Measurements from ENCODE around the gene RPL23.

Gene RPL23

GRCh38 chr17:38892620-38893019, 39.1 kb upstream of the RPL23 start:
- no peak overlapping the region for H3K27ac ChIP-seq (ENCODE audit: low read length, poor library complexity, severe bottlenecking)
- WGBS, result 96% methylated on average over 13 of the region's 13 CpGs
- H3K23ac ChIP-seq (ENCODE audit: low read length in 2 of 2), result no peak overlapping the region

GRCh38 chr17:38892083-38892482, 38.6 kb upstream of the RPL23 start:
- H3K9me3 ChIP-seq (ENCODE audit: control insufficient read depth, low read length), result no peaks in the 10 kb centered on the region
- no peak overlapping the region for H3K23ac ChIP-seq (ENCODE audit: low read length in 2 of 2)
- DNase-seq, result no peak
- H3K4ac ChIP-seq (ENCODE audit: low read depth in 1 of 2, low read length in 2 of 2), result no peak overlapping the region
- H4K91ac ChIP-seq (ENCODE audit: low read length), result no peak overlapping the region
- H3K18ac ChIP-seq (ENCODE audit: low read depth in 1 of 2, low read length in 2 of 2), result no peak overlapping the region
- H2BK15ac ChIP-seq (ENCODE audit: low read depth, poor library complexity, severe bottlenecking), result no peak overlapping the region
- H3K9ac ChIP-seq (ENCODE audit: low read length), result no peak overlapping the region
- peaks cover 12% of the 10 kb centered on the region for H3K79me1 ChIP-seq (replicated peaks; ENCODE audit: low read length, poor library complexity, severe bottlenecking)
- H2AK5ac ChIP-seq (ENCODE audit: low read length, severe bottlenecking), result no peak overlapping the region
- H4K8ac ChIP-seq (ENCODE audit: low read length), result no peak overlapping the region
- peaks cover 43% of the 10 kb centered on the region for H3K4me1 ChIP-seq (ENCODE audit: control insufficient read depth, insufficient read depth, low read depth, low read length)
- no peaks in the 10 kb centered on the region for H3K27me3 ChIP-seq (ENCODE audit: control insufficient read depth in 1 of 2, insufficient read depth in 1 of 2, low read length in 2 of 2)
- 92% methylated on average over 3 of the region's 4 CpGs for WGBS
- H3K36me3 ChIP-seq (ENCODE audit: control insufficient read depth in 1 of 2, insufficient read depth in 2 of 2, low read depth in 1 of 2, low read length in 2 of 2), result peaks cover 78 to 98% of the 10 kb centered on the region in 2 experiments
- no peak overlapping the region for H3K4me3 ChIP-seq (ENCODE audit: insufficient read depth in 1 of 2, low read depth in 1 of 2, low read length in 2 of 2)
- H2AFZ ChIP-seq (ENCODE audit: low read depth, low read length), result no peak overlapping the region
- no peak overlapping the region for H2BK120ac ChIP-seq (ENCODE audit: low read depth, low read length)
- no peak overlapping the region for H2BK12ac ChIP-seq (ENCODE audit: low read length in 2 of 2)
- peak overlapping the region in 1 of 2 experiments; percentile 22 for H3K14ac ChIP-seq (ENCODE audit: low read length in 2 of 2)
- H3K4me2 ChIP-seq (ENCODE audit: low read length, poor library complexity, severe bottlenecking), result no peak overlapping the region
- no peak overlapping the region for H3K27ac ChIP-seq (ENCODE audit: low read length, poor library complexity, severe bottlenecking)
- no peak overlapping the region for H2BK5ac ChIP-seq (ENCODE audit: low read depth, low read length, poor library complexity, severe bottlenecking)

More at GRCh38 chr17:38892620-38893019, 39.1 kb upstream of the RPL23 start:
- peaks cover 77 to 98% of the 10 kb centered on the region in 2 experiments for H3K36me3 ChIP-seq (ENCODE audit: control insufficient read depth in 1 of 2, insufficient read depth in 2 of 2, low read depth in 1 of 2, low read length in 2 of 2)
- no peak overlapping the region for H2AFZ ChIP-seq (ENCODE audit: low read depth, low read length)
- no peak overlapping the region for H3K14ac ChIP-seq (ENCODE audit: low read length in 2 of 2)
- H3K9me3 ChIP-seq (ENCODE audit: control insufficient read depth, low read length), result no peaks in the 10 kb centered on the region
- no peak overlapping the region for H2BK12ac ChIP-seq (ENCODE audit: low read length in 2 of 2)
- no peak overlapping the region for H3K9ac ChIP-seq (ENCODE audit: low read length)
- peak overlapping the region; percentile 6 for H2BK15ac ChIP-seq (ENCODE audit: low read depth, poor library complexity, severe bottlenecking)
- no peaks in the 10 kb centered on the region for H3K27me3 ChIP-seq (ENCODE audit: control insufficient read depth in 1 of 2, insufficient read depth in 1 of 2, low read length in 2 of 2)
- H3K4me3 ChIP-seq (ENCODE audit: insufficient read depth in 1 of 2, low read depth in 1 of 2, low read length in 2 of 2), result no peak overlapping the region
- H3K4me2 ChIP-seq (ENCODE audit: low read length, poor library complexity, severe bottlenecking), result no peak overlapping the region
- no peak overlapping the region for H2BK120ac ChIP-seq (ENCODE audit: low read depth, low read length)
- peaks cover 45% of the 10 kb centered on the region for H3K4me1 ChIP-seq (ENCODE audit: control insufficient read depth, insufficient read depth, low read depth, low read length)
- DNase-seq, result no peak
- H2AK5ac ChIP-seq (ENCODE audit: low read length, severe bottlenecking), result no peak overlapping the region
- H4K91ac ChIP-seq (ENCODE audit: low read length), result peak overlapping the region; percentile 48
- H4K8ac ChIP-seq (ENCODE audit: low read length), result peak overlapping the region; percentile 31
- no peak overlapping the region for H3K4ac ChIP-seq (ENCODE audit: low read depth in 1 of 2, low read length in 2 of 2)
- no peak overlapping the region for H2BK5ac ChIP-seq (ENCODE audit: low read depth, low read length, poor library complexity, severe bottlenecking)
- no peak overlapping the region for H3K18ac ChIP-seq (ENCODE audit: low read depth in 1 of 2, low read length in 2 of 2)
- H3K79me1 ChIP-seq (replicated peaks; ENCODE audit: low read length, poor library complexity, severe bottlenecking), result peaks cover 12% of the 10 kb centered on the region

DNA sequence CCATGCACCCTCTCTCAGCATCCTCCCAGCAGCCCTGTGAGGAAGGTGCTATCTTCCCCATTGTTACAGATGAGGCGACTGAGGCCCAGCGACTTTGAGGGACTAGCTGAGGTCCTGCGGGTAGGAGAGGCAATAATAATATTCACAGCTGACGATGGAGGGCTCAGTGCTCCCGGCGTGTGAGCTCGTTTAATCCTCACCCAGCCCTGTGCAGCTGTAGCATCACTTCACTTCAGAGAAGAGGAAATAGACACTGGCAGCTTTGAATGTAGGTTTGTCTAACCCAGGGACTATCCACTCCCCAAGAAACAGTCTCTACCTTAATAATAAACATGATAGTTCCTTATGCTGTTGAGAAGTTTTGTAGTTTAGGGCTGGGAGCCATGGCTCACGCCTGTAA, 37.9 kb upstream of the RPL23 start:
- H3K27me3 ChIP-seq (ENCODE audit: control insufficient read depth in 1 of 2, insufficient read depth in 1 of 2, low read length in 2 of 2), result no peaks in the 10 kb centered on the region
- H3K4me1 ChIP-seq (ENCODE audit: control insufficient read depth, insufficient read depth, low read depth, low read length), result peaks cover 39% of the 10 kb centered on the region
- 88% methylated on average over 8 of the region's 8 CpGs for WGBS

GRCh38 chr17:38890410-38890746, 36.9 kb upstream of the RPL23 start:
- 96% methylated on average over 4 of the region's 8 CpGs for WGBS
- no peak overlapping the region for H4K8ac ChIP-seq (ENCODE audit: low read length)
- no peaks in the 10 kb centered on the region for H3K9me3 ChIP-seq (ENCODE audit: control insufficient read depth, low read length)
- peaks cover 42% of the 10 kb centered on the region for H3K4me1 ChIP-seq (ENCODE audit: control insufficient read depth, insufficient read depth, low read depth, low read length)
- peaks cover 78 to 92% of the 10 kb centered on the region in 2 experiments for H3K36me3 ChIP-seq (ENCODE audit: control insufficient read depth in 1 of 2, insufficient read depth in 2 of 2, low read depth in 1 of 2, low read length in 2 of 2)
- no peak overlapping the region for H2AK5ac ChIP-seq (ENCODE audit: low read length, severe bottlenecking)
- no peak overlapping the region for H2AFZ ChIP-seq (ENCODE audit: low read depth, low read length)
- no peak overlapping the region for H3K4ac ChIP-seq (ENCODE audit: low read depth in 1 of 2, low read length in 2 of 2)
- H2BK12ac ChIP-seq (ENCODE audit: low read length in 2 of 2), result no peak overlapping the region
- H3K79me1 ChIP-seq (replicated peaks; ENCODE audit: low read length, poor library complexity, severe bottlenecking), result peaks cover 12% of the 10 kb centered on the region
- H3K27me3 ChIP-seq (ENCODE audit: control insufficient read depth in 1 of 2, insufficient read depth in 1 of 2, low read length in 2 of 2), result no peaks in the 10 kb centered on the region
- no peak overlapping the region for H3K9ac ChIP-seq (ENCODE audit: low read length)
- H4K91ac ChIP-seq (ENCODE audit: low read length), result no peak overlapping the region
- no peak overlapping the region for H3K18ac ChIP-seq (ENCODE audit: low read depth in 1 of 2, low read length in 2 of 2)
- no peak overlapping the region for H2BK15ac ChIP-seq (ENCODE audit: low read depth, poor library complexity, severe bottlenecking)
- H3K23ac ChIP-seq (ENCODE audit: low read length in 2 of 2), result no peak overlapping the region
- no peak overlapping the region for H2BK120ac ChIP-seq (ENCODE audit: low read depth, low read length)
- no peak overlapping the region for H2BK5ac ChIP-seq (ENCODE audit: low read depth, low read length, poor library complexity, severe bottlenecking)
- H3K14ac ChIP-seq (ENCODE audit: low read length in 2 of 2), result no peak overlapping the region
- H3K27ac ChIP-seq (ENCODE audit: low read length, poor library complexity, severe bottlenecking), result no peak overlapping the region
- H3K4me3 ChIP-seq (ENCODE audit: insufficient read depth in 1 of 2, low read depth in 1 of 2, low read length in 2 of 2), result no peak overlapping the region
- no peak for DNase-seq
- H3K4me2 ChIP-seq (ENCODE audit: low read length, poor library complexity, severe bottlenecking), result no peak overlapping the region

More for the DNA sequence above, 37.9 kb upstream of the RPL23 start:
- H3K14ac ChIP-seq (ENCODE audit: low read length in 2 of 2), result no peak overlapping the region
- H3K9ac ChIP-seq (ENCODE audit: low read length), result no peak overlapping the region
- peaks cover 79 to 94% of the 10 kb centered on the region in 2 experiments for H3K36me3 ChIP-seq (ENCODE audit: control insufficient read depth in 1 of 2, insufficient read depth in 2 of 2, low read depth in 1 of 2, low read length in 2 of 2)
- H3K18ac ChIP-seq (ENCODE audit: low read depth in 1 of 2, low read length in 2 of 2), result no peak overlapping the region
- H2AFZ ChIP-seq (ENCODE audit: low read depth, low read length), result no peak overlapping the region
- no peak overlapping the region for H4K8ac ChIP-seq (ENCODE audit: low read length)
- no peak overlapping the region for H2BK15ac ChIP-seq (ENCODE audit: low read depth, poor library complexity, severe bottlenecking)
- no peak overlapping the region for H3K23ac ChIP-seq (ENCODE audit: low read length in 2 of 2)
- no peaks in the 10 kb centered on the region for H3K9me3 ChIP-seq (ENCODE audit: control insufficient read depth, low read length)
- no peak for DNase-seq
- no peak overlapping the region for H3K27ac ChIP-seq (ENCODE audit: low read length, poor library complexity, severe bottlenecking)
- H3K4ac ChIP-seq (ENCODE audit: low read depth in 1 of 2, low read length in 2 of 2), result no peak overlapping the region
- no peak overlapping the region for H2BK5ac ChIP-seq (ENCODE audit: low read depth, low read length, poor library complexity, severe bottlenecking)
- H3K4me2 ChIP-seq (ENCODE audit: low read length, poor library complexity, severe bottlenecking), result no peak overlapping the region
- H4K91ac ChIP-seq (ENCODE audit: low read length), result no peak overlapping the region
- H2AK5ac ChIP-seq (ENCODE audit: low read length, severe bottlenecking), result no peak overlapping the region
- no peak overlapping the region for H2BK12ac ChIP-seq (ENCODE audit: low read length in 2 of 2)
- H3K4me3 ChIP-seq (ENCODE audit: insufficient read depth in 1 of 2, low read depth in 1 of 2, low read length in 2 of 2), result no peak overlapping the region
- peaks cover 12% of the 10 kb centered on the region for H3K79me1 ChIP-seq (replicated peaks; ENCODE audit: low read length, poor library complexity, severe bottlenecking)
- no peak overlapping the region for H2BK120ac ChIP-seq (ENCODE audit: low read depth, low read length)
